ENCODE results near the gene EPHB2. TPM values are rescaled to one million over a fixed set of nuclear protein-coding genes. Genes with fewer than 3 reads are reported as not detected.

The EPHB2 gene
- total RNA-seq, 1 experiment from 2014 or later, result 0.79 TPM

- Mint-ChIP-seq H3K27me3 (ENCODE audit: insufficient read depth, unreplicated experiment) (peaks cover 1% of the 10 kb centered on the region), H3K36me3 (ENCODE audit: insufficient read depth, unreplicated experiment) (no peaks in the 10 kb centered on the region), H3K4me1 (ENCODE audit: insufficient read depth, unreplicated experiment) (peaks cover 5% of the 10 kb centered on the region), H3K4me3 (ENCODE audit: unreplicated experiment) (no peak overlapping the region), H3K9me3 (ENCODE audit: unreplicated experiment) (no peaks in the 10 kb centered on the region), H3K27ac (ENCODE audit: low read depth, unreplicated experiment) (no peak overlapping the region)
- no peak for TF ChIP-seq CTCF (IDR thresholded peaks at IDR 0.05; ENCODE audit: unreplicated experiment)
- no peak for DNase-seq (ENCODE audit: unreplicated experiment)
- ChIA-PET CTCF (interaction anchor here (0.8 to 1.0 kb wide), 2 partner anchors 24 kb away, joined by 3 to 4 read pairs; no protein-coding TSS in a partner anchor), POLR2A (no interaction called here)
- BruUV-seq (replicated peaks), result no TSS peak
- intact Hi-C loops (cut with micrococcal nuclease), result no loop called here
These were observed 201.7 kb downstream of the EPHB2 start for GRCh38 chr1:22912311-22912710.

- intact Hi-C loops (cut with micrococcal nuclease), result no loop called here
- no peak overlapping the region for H3K4me3 Mint-ChIP-seq (ENCODE audit: unreplicated experiment)
- DNase-seq (ENCODE audit: unreplicated experiment), result no peak
- peaks cover 5% of the 10 kb centered on the region for H3K4me1 Mint-ChIP-seq (ENCODE audit: insufficient read depth, unreplicated experiment)
- no peaks in the 10 kb centered on the region for H3K9me3 Mint-ChIP-seq (ENCODE audit: unreplicated experiment)
- ChIA-PET POLR2A (no interaction called here), CTCF (no interaction called here)
- no peak overlapping the region for H3K27ac Mint-ChIP-seq (ENCODE audit: low read depth, unreplicated experiment)
- H3K27me3 Mint-ChIP-seq (ENCODE audit: insufficient read depth, unreplicated experiment), result peaks cover 10% of the 10 kb centered on the region
- H3K36me3 Mint-ChIP-seq (ENCODE audit: insufficient read depth, unreplicated experiment), result no peaks in the 10 kb centered on the region
- BruUV-seq (replicated peaks), result no TSS peak
- no peak for TF ChIP-seq CTCF (IDR thresholded peaks at IDR 0.05; ENCODE audit: unreplicated experiment)
These were observed 202.9 kb downstream of the EPHB2 start for GRCh38 chr1:22913421-22914141.

- no TSS peak for BruUV-seq (replicated peaks)
- TF ChIP-seq CTCF (IDR thresholded peaks at IDR 0.05; ENCODE audit: unreplicated experiment), result no peak
- no peaks in the 10 kb centered on the region for H3K36me3 Mint-ChIP-seq (ENCODE audit: insufficient read depth, unreplicated experiment)
- H3K4me3 Mint-ChIP-seq (ENCODE audit: unreplicated experiment), result no peak overlapping the region
- no peaks in the 10 kb centered on the region for H3K9me3 Mint-ChIP-seq (ENCODE audit: unreplicated experiment)
- intact Hi-C loops (cut with micrococcal nuclease), result no loop called here
- H3K27me3 Mint-ChIP-seq (ENCODE audit: insufficient read depth, unreplicated experiment), result peaks cover 10% of the 10 kb centered on the region
- no peak for DNase-seq (ENCODE audit: unreplicated experiment)
- CTCF ChIA-PET, result no interaction called here
- no peak overlapping the region for H3K27ac Mint-ChIP-seq (ENCODE audit: low read depth, unreplicated experiment)
- POLR2A ChIA-PET, result no interaction called here
- peaks cover 5% of the 10 kb centered on the region for H3K4me1 Mint-ChIP-seq (ENCODE audit: insufficient read depth, unreplicated experiment)
These were observed 203.5 kb downstream of the EPHB2 start for GRCh38 chr1:22914156-22914555.

GRCh38 chr1:22914633-22915217 is 204.1 kb downstream of the EPHB2 start:
- peaks cover 5% of the 10 kb centered on the region for H3K4me1 Mint-ChIP-seq (ENCODE audit: insufficient read depth, unreplicated experiment)
- ChIA-PET POLR2A (no interaction called here), CTCF (no interaction called here)
- intact Hi-C loops (cut with micrococcal nuclease), result no loop called here
- no peaks in the 10 kb centered on the region for H3K36me3 Mint-ChIP-seq (ENCODE audit: insufficient read depth, unreplicated experiment)
- no peak for DNase-seq (ENCODE audit: unreplicated experiment)
- no peak overlapping the region for H3K4me3 Mint-ChIP-seq (ENCODE audit: unreplicated experiment)
- no TSS peak for BruUV-seq (replicated peaks)
- TF ChIP-seq CTCF (IDR thresholded peaks at IDR 0.05; ENCODE audit: unreplicated experiment), result no peak
- H3K27ac Mint-ChIP-seq (ENCODE audit: low read depth, unreplicated experiment), result no peak overlapping the region
- H3K27me3 Mint-ChIP-seq (ENCODE audit: insufficient read depth, unreplicated experiment), result peaks cover 10% of the 10 kb centered on the region
- no peaks in the 10 kb centered on the region for H3K9me3 Mint-ChIP-seq (ENCODE audit: unreplicated experiment)

Data from MCF 10A (cell line).